IPS-18a (cell line): Measurements from ENCODE around the gene SMIM33.
"Not testable (repeated sequence)": the region's sequence is repeated elsewhere in the genome, so short reads cannot be mapped to it uniquely, and the experiment has no call there.

Experiments used
- H3K27ac ChIP-seq: one replicate; pipeline ENCODE4 v1.5.1; 2013; ENCODE audit warnings: low read length
- H3K27me3 ChIP-seq: one replicate; pipeline ENCODE4 v1.6.1; 2013; ENCODE audit warnings: mild to moderate bottlenecking, low read length; ENCODE audit not compliant: control insufficient read depth, insufficient read depth
- H3K36me3 ChIP-seq: one replicate; pipeline ENCODE4 v1.6.1; 2013; ENCODE audit warnings: low read depth, low read length; ENCODE audit not compliant: control insufficient read depth
- H3K4me1 ChIP-seq: one replicate; pipeline ENCODE4 v1.6.1; 2013; ENCODE audit warnings: low read depth, low read length; ENCODE audit not compliant: control insufficient read depth
- H3K4me3 ChIP-seq: one replicate; pipeline ENCODE4 v1.5.1; 2013; ENCODE audit warnings: low read length
- H3K9ac ChIP-seq: one replicate; pipeline ENCODE4 v1.6.1; 2013; ENCODE audit warnings: mild to moderate bottlenecking, low read length, moderate library complexity
- H3K9me3 ChIP-seq: one replicate; pipeline ENCODE4 v1.6.1; 2013; ENCODE audit warnings: low read depth, low read length; ENCODE audit not compliant: control insufficient read depth

SMIM33 gene

GRCh38 chr5:139470821-139471300 is at the start of gene SMIM33:
TSS of gene SMIM33 (plus strand) at chr5:139471004. CDS start at chr5:139471122, 118 bp downstream.
- Histone ChIP-seq H3K27me3 (no peaks in the 10 kb centered on the region), H3K27ac (no peak within 1 kb of the TSS), H3K4me3 (no peak within 1 kb of the TSS), H3K4me1 (peaks cover 23% of the 10 kb centered on the region), H3K36me3 (no peaks in the 10 kb centered on the region), H3K9me3 (no peaks in the 10 kb centered on the region), H3K9ac (no peak within 1 kb of the TSS)

GRCh38 chr5:139422307-139422893 is 48.4 kb upstream of the SMIM33 start:
- Histone ChIP-seq H3K4me3 (no peak overlapping the region), H3K27me3 (no peaks in the 10 kb centered on the region), H3K36me3 (peaks cover 41% of the 10 kb centered on the region), H3K4me1 (peaks cover 9% of the 10 kb centered on the region), H3K9me3 (no peaks in the 10 kb centered on the region), H3K9ac (no peak overlapping the region), H3K27ac (no peak overlapping the region)

DNA sequence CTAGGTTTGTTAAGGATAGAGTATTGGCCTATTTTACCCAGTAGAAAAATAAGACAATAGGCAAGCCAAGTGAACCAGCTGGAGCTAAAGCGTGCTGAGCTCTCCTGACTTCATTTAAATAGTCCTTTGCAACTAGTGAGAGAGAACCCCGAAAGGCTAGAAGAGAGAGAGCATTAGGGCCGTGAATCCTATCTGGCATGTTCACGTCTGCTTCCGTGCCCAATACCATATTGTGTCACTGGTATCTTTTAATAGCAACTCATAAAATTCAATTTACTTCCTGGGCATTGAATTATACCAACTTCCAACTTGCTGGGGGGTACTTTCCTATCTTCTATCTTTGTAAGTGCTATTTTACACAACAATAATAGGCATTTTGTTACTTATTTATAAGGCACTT is 45.3 kb upstream of the SMIM33 start:
- H3K9me3 ChIP-seq: no peaks in the 10 kb centered on the region
- no peak overlapping the region for H3K27ac ChIP-seq
- no peaks in the 10 kb centered on the region for H3K4me1 ChIP-seq
- H3K27me3 ChIP-seq: no peaks in the 10 kb centered on the region
- H3K9ac ChIP-seq: no peak overlapping the region
- no peak overlapping the region for H3K4me3 ChIP-seq
- peaks cover 40% of the 10 kb centered on the region for H3K36me3 ChIP-seq

- no peak overlapping the region for H3K9ac ChIP-seq
- no peaks in the 10 kb centered on the region for H3K27me3 ChIP-seq
- no peaks in the 10 kb centered on the region for H3K4me1 ChIP-seq
- no peaks in the 10 kb centered on the region for H3K9me3 ChIP-seq
- H3K36me3 ChIP-seq: peaks cover 38% of the 10 kb centered on the region
- no peak overlapping the region for H3K4me3 ChIP-seq
- H3K27ac ChIP-seq: no peak overlapping the region
Observed at GRCh38 chr5:139426203-139426885, 44.5 kb upstream of the SMIM33 start.

DNA sequence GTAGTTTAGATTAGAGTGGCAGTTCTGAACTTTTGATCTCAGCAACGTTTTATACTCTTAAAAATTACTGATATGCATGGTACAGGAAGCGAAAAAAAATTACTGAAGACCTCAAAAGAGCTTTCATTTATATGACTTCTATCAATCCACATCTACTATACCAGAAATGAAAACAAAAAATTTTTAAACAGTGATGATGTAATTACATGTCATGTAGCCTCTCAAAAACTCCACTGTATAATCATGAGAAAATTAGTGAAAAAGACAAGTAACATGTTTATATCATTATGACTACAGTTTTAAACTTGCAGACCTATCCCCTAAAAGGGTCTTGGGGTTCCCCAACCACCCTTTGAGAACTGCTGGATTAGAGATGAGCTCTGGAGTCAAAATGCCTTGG is 40.8 kb upstream of the SMIM33 start:
- Histone ChIP-seq H3K27ac (no peak overlapping the region), H3K4me3 (no peak overlapping the region), H3K36me3 (peaks cover 30% of the 10 kb centered on the region), H3K9ac (no peak overlapping the region), H3K4me1 (no peaks in the 10 kb centered on the region), H3K27me3 (no peaks in the 10 kb centered on the region), H3K9me3 (no peaks in the 10 kb centered on the region)

DNA sequence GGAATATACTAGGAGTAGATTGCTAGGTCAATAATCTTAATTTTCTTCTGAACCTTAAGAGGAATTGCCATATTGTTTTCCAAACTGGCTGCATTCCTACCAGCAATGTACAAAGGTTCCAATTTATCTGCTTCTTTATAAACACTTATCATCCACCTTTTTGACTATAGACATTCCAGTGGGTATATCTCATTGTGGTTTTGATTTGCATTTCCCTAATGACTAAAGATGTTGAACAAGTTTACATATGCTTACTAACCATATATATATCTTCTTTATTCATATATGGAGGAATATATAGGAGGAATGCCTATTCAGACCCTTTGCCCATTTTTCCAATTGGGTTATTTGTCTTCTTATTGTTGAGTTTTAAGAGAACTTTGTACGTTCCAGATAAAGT is 39.1 kb upstream of the SMIM33 start:
- no peaks in the 10 kb centered on the region for H3K4me1 ChIP-seq
- H3K36me3 ChIP-seq: peaks cover 20% of the 10 kb centered on the region

DNA sequence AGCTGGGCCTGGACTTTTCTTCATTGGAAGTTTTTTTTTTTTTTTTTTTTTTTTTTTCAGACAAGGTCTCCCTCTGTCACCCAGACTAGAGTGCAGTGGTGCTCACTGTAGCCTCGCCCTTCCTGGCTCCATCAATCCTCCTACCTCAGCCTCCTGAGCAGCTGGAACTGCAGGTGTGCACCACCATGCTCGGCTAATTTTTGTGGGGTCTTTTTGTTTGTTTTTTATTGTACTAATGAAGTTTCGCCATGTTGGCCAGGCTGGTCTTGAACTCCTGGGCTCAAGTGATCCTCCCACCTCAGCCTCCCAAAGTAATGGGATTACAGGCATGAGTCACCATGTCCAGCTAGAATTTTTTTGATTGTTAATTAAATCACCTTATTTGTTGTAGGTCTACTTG is 35.1 kb upstream of the SMIM33 start:
- H3K9ac ChIP-seq: no peak overlapping the region
- H3K9me3 ChIP-seq: no peaks in the 10 kb centered on the region
- no peak overlapping the region for H3K27ac ChIP-seq
- H3K36me3 ChIP-seq: peaks cover 13% of the 10 kb centered on the region
- no peaks in the 10 kb centered on the region for H3K27me3 ChIP-seq
- peaks cover 12% of the 10 kb centered on the region for H3K4me1 ChIP-seq
- no peak overlapping the region for H3K4me3 ChIP-seq

More for the DNA sequence above, 39.1 kb upstream of the SMIM33 start:
- Histone ChIP-seq H3K27me3 (no peaks in the 10 kb centered on the region), H3K9me3 (no peaks in the 10 kb centered on the region), H3K9ac (no peak overlapping the region), H3K27ac (no peak overlapping the region), H3K4me3 (no peak overlapping the region)

DNA sequence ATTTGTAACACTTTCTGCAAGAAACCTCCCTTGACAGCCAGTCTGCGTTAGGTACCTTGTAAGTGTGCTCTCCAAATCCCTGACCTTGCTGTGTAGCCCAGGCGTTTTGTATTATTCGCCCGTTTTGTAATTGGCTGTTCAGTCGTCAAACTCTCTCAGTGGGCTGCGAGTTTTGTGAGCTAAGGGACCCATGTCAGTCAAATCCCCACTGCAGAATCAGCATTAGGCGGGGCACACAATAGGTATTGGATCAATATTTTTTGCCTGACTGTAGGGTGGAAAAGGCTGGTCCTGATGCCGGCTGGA is 32.1 kb upstream of the SMIM33 start:
- peak overlapping the region; percentile 29 for H3K9ac ChIP-seq
- no peaks in the 10 kb centered on the region for H3K27me3 ChIP-seq
- peaks cover 12% of the 10 kb centered on the region for H3K4me1 ChIP-seq
- peak overlapping the region; percentile 92 for H3K4me3 ChIP-seq
- no peak overlapping the region for H3K27ac ChIP-seq
- peaks cover 8% of the 10 kb centered on the region for H3K36me3 ChIP-seq
- no peaks in the 10 kb centered on the region for H3K9me3 ChIP-seq

DNA sequence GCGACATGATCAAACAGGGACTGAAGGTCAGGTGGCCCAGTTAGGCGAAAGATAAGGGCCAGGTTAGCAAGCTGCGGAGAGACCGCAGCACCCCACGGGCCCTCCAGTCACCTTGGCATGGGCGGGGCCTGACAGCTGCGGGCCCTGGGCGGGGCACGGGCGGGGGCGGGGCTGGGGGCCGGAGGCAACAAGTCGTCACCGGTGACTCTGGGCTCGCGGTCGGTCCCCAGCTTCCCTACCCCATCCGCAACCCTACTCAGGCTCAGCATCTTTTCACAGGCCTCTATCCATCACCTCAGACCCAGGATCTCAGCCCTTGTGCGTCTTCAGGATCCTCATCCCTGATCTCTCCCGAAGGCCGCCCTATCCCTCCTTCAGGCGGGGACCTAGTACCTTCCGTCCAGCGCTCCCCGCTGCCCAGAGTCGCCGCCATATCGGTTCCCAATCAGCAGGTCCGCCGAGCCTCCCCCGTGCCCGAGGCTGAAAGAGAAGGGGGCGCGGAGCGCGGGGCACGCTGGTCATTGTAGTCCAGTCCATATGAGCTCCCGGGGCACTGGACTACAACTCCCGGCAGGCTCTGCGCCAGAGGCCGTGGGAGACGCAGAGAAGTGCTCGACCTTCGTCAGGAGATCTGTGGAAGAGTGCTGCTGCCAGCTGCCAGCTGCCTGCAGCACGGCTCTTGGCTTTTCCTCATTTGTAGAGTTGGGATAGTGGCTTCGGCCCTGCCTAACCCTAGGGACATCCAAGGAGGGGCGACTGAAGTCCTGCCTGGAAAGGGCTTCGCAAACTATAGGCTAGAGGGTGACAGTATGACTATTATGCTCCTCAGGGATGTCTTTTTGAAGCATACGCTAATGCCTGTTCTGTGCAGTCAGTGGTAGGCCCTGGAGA is 31.5 kb upstream of the SMIM33 start, which contains the start of gene DNAJC18:
TSS of gene DNAJC18 (minus strand) at position 513 of the 891 bp plus-strand sequence. CDS start at position 433, 80 bp downstream.
- H3K27ac ChIP-seq: peak within 1 kb of the TSS; percentile 84
- peaks cover 8% of the 10 kb centered on the region for H3K36me3 ChIP-seq
- peak within 1 kb of the TSS; percentile 86 for H3K9ac ChIP-seq
- no peaks in the 10 kb centered on the region for H3K9me3 ChIP-seq
- peaks cover 12% of the 10 kb centered on the region for H3K4me1 ChIP-seq
- no peaks in the 10 kb centered on the region for H3K27me3 ChIP-seq
- peak within 1 kb of the TSS; percentile 92 for H3K4me3 ChIP-seq

- H3K9ac ChIP-seq, H3K27ac ChIP-seq, H3K27me3 ChIP-seq, H3K36me3 ChIP-seq, H3K9me3 ChIP-seq, H3K4me3 ChIP-seq: not testable (repeated sequence)
- peaks cover 12% of the 10 kb centered on the region for H3K4me1 ChIP-seq
Observed at GRCh38 chr5:139440416-139440815, 30.4 kb upstream of the SMIM33 start.

- no peaks in the 10 kb centered on the region for H3K27me3 ChIP-seq
- peaks cover 5% of the 10 kb centered on the region for H3K4me1 ChIP-seq
- no peaks in the 10 kb centered on the region for H3K9me3 ChIP-seq
- H3K36me3 ChIP-seq: no peaks in the 10 kb centered on the region
- no peak overlapping the region for H3K4me3 ChIP-seq
- no peak overlapping the region for H3K27ac ChIP-seq
- H3K9ac ChIP-seq: no peak overlapping the region
Observed at GRCh38 chr5:139443831-139444453, 26.9 kb upstream of the SMIM33 start.
